ENCODE data around the gene ETS1.

The ETS1 gene

DNA sequence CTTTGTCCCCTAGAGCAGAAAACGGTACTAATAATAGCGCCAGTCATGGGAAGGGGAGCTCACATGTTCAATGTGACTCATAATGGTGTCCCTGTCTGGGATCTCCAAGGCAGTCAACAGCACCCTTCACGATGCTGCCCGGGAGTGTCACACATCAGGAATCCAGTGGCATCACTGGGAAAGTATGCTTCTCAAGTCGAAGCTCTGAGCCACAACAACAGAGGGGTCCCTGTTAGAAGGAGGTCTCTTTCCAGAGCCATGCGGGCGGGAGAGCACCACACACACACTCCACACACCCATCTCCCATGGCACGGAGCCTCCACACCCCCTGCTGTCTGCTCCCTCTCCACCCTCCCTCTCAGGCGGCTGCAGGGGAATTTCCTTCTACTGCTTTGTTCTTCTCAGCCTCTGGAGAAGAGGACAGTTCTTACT lies 119.7 kb downstream of the ETS1 start:
- Histone ChIP-seq H3K9me3 (replicated peaks in 1 of 11) (no peaks in the 10 kb centered on the region), H3K4me1 (peaks cover 7 to 57% (median 16%) of the 10 kb centered on the region in 10 experiments; a peak in 16 of 20 replicates), H4K20me1 (peaks cover 5 to 97% (median 78%) of the 10 kb centered on the region in 11 experiments; a peak in 20 of 22 replicates), H3K4me2 (no peak overlapping the region), H3K36me3 (peaks cover 94 to 100% (median 98%) of the 10 kb centered on the region in 11 experiments), H3K27ac (peak overlapping the region in 1 of 11 experiments; percentile 7; a peak in 1 of 22 replicates), H3K27me3 (no peaks in the 10 kb centered on the region), H3K9ac (no peak overlapping the region), H3K4me3 (no peak overlapping the region)
- TF ChIP-seq Cebpa-rat (IDR thresholded peaks at IDR 0.05) = no peak

DNA sequence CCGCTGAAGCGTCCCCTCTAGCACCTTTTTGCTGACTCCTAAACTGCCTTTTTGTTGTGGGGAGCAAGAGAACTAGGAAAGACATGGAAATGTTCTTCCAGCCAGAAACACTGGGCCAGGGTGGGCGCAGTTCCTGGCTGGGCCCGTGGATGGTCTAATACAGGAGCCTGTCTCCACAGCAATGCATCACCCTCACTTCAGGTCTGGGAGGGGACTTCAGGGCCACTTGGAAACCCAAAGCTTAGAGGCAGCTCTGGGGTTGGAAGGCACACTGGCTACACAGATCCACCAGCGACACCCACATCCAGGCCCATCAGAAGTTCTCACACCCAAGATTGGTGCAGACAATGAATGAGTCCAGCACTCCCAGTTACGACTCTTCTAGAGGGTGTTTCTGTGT lies 120.3 kb downstream of the ETS1 start:
- Histone ChIP-seq H3K9ac (no peak overlapping the region), H3K27ac (peak overlapping the region in 1 of 11 experiments; percentile 7; a peak in 1 of 22 replicates), H3K4me3 (no peak overlapping the region), H3K27me3 (no peaks in the 10 kb centered on the region), H3K36me3 (peaks cover 94 to 100% (median 98%) of the 10 kb centered on the region in 11 experiments), H3K9me3 (replicated peaks in 1 of 11) (no peaks in the 10 kb centered on the region), H4K20me1 (peaks cover 5 to 92% (median 73%) of the 10 kb centered on the region in 11 experiments; a peak in 20 of 22 replicates), H3K4me2 (no peak overlapping the region), H3K4me1 (peaks cover 2 to 52% (median 10%) of the 10 kb centered on the region in 10 experiments; a peak in 12 of 20 replicates)
- TF ChIP-seq Cebpa-rat (IDR thresholded peaks at IDR 0.05) = no peak

DNA sequence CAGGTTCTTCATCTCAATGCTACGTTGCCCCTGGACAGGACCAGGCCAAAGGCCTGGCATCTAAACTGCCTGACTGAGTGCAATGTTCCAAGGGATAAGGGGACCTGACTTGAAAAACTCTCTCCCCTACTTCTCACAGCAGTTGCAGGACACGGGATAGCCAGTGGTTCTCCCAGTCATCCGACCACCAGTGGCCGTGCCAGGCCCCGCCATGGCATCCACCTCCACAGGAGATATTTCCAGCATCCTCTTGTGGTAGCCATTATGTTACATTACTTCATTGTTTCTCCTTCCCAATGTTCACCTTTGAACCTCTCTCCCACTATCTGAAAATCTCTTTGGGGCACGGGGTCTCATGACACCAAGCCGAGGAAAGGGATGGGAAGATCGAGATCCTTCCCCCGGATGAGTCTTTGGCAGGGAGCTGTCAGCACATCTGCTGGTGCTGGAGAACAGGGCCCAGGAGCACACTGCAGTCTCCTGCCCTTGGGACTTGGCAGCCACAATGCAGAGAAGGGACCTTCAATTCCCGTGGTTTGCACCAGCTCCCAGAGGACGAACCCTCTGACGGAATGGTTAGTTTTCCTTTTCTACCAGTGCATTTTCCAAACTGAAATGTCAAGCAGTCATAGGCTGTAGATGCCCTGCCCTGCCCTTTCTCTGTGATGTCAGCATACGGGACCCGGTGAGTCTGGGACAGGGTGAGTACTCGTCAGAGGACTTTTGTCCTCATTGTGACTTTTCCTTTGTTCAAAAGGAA lies 121.2 kb downstream of the ETS1 start:
- no peak overlapping the region for H3K4me2 ChIP-seq
- no peak overlapping the region for H3K27ac ChIP-seq
- TF ChIP-seq Cebpa-rat (IDR thresholded peaks at IDR 0.05) = no peak
- no peaks in the 10 kb centered on the region for H3K27me3 ChIP-seq
- H3K9ac ChIP-seq = no peak overlapping the region
- H3K36me3 ChIP-seq = peaks cover 94 to 100% (median 98%) of the 10 kb centered on the region in 11 experiments
- peaks cover 4 to 82% (median 69%) of the 10 kb centered on the region in 11 experiments; a peak in 20 of 22 replicates for H4K20me1 ChIP-seq
- no peaks in the 10 kb centered on the region for H3K9me3 ChIP-seq (replicated peaks in 1 of 11)
- peaks cover 0 to 42% (median 2%) of the 10 kb centered on the region in 10 experiments; a peak in 9 of 20 replicates for H3K4me1 ChIP-seq
- no peak overlapping the region for H3K4me3 ChIP-seq

DNA sequence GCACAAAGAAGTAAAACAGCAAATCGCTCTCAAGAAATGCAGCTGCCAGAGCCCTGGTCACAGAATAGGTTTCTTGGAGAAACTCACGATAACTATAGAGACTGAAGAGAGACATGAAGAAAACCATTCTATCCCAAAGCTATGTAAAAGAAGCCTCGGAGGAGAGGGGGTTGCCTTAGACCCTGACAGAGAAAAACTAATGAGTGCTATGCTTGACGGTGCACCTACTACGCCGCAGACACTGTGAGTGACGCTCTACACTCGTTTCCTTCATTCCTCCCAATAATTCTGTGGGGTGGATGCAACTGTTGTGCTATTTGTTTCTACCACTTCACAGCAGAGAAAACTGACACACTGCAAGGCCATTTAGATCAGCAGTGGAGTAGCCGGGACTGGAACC lies 121.8 kb downstream of the ETS1 start:
- no peaks in the 10 kb centered on the region for H3K27me3 ChIP-seq
- H3K4me2 ChIP-seq = no peak overlapping the region
- no peak overlapping the region for H3K27ac ChIP-seq
- peaks cover 96 to 100% (median 98%) of the 10 kb centered on the region in 11 experiments for H3K36me3 ChIP-seq
- peaks cover 0 to 42% (median 0%) of the 10 kb centered on the region in 10 experiments; a peak in 5 of 20 replicates for H3K4me1 ChIP-seq
- no peak for TF ChIP-seq Cebpa-rat (IDR thresholded peaks at IDR 0.05)
- H3K9me3 ChIP-seq (replicated peaks in 1 of 11) = no peaks in the 10 kb centered on the region
- H4K20me1 ChIP-seq = peaks cover 0 to 80% (median 70%) of the 10 kb centered on the region in 11 experiments; a peak in 19 of 22 replicates
- no peak overlapping the region for H3K9ac ChIP-seq
- H3K4me3 ChIP-seq = no peak overlapping the region

DNA sequence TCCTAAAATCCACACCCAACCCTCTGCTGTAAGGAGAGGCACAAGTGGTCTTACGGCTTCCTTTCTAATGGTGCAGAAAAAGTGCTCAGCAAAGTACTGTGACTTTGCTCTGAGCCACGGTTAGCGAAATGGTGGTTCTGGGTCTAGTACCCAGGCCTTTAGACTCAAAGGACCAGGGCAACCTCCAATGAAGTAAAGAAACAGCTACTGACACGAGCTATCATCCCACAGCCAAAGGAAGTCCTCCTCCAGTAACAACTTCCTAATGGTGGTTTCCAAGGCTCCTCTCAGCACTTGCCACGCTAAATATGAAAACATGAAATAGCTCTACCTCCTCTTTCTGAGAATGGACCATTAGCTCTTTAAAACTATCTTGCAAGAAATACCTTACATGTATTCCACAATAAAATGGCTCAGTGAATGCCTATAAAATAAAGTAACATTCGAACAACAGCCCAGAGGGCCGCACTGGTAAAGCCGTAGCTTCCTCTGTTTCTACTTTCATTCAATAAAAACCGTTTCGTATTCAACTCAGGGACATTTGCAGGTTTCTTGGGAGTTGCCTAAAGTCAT lies 122.4 kb downstream of the ETS1 start:
- TF ChIP-seq Cebpa-rat (IDR thresholded peaks at IDR 0.05) = no peak
- Histone ChIP-seq H3K4me2 (peak overlapping the region in 2 of 11 experiments; percentile 11 to 17; a peak in 2 of 22 replicates), H3K27me3 (no peaks in the 10 kb centered on the region), H3K9me3 (replicated peaks in 1 of 11) (no peaks in the 10 kb centered on the region), H3K36me3 (peaks cover 98 to 100% (median 100%) of the 10 kb centered on the region in 11 experiments), H3K4me3 (no peak overlapping the region), H3K9ac (no peak overlapping the region), H4K20me1 (peaks cover 0 to 82% (median 70%) of the 10 kb centered on the region in 11 experiments; a peak in 19 of 22 replicates), H3K27ac (no peak overlapping the region), H3K4me1 (peaks cover 0 to 42% (median 0%) of the 10 kb centered on the region in 10 experiments; a peak in 5 of 20 replicates)

DNA sequence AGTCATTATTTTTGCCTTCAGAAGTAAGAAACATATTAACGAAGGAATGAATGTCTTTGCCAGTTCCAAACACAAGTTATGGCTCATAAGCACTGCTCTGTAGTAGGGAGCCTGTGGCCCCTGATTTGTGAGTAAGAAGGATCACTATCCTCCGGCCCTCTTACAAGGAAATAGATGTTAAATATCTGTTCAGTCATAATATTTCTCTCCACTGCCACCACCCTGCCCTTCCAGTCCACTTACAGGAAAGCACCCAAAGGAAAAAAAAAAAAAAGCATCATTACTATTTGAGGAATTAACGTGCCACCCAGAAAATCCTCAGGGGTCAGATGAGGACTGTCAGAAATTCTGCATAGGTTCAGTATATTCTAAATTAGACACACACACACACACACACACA lies 123.4 kb downstream of the ETS1 start:
- H3K9me3 ChIP-seq (replicated peaks in 1 of 11) = no peaks in the 10 kb centered on the region
- H3K27ac ChIP-seq = no peak overlapping the region
- no peak overlapping the region for H3K4me2 ChIP-seq
- no peak overlapping the region for H3K4me3 ChIP-seq
- TF ChIP-seq Cebpa-rat (IDR thresholded peaks at IDR 0.05) = no peak
- peaks cover 97 to 100% (median 100%) of the 10 kb centered on the region in 11 experiments for H3K36me3 ChIP-seq
- H3K27me3 ChIP-seq = no peaks in the 10 kb centered on the region
- H3K9ac ChIP-seq = no peak overlapping the region
- peaks cover 0 to 40% (median 0%) of the 10 kb centered on the region in 10 experiments; a peak in 5 of 20 replicates for H3K4me1 ChIP-seq
- H4K20me1 ChIP-seq = peaks cover 0 to 80% (median 60%) of the 10 kb centered on the region in 11 experiments; a peak in 19 of 22 replicates

DNA sequence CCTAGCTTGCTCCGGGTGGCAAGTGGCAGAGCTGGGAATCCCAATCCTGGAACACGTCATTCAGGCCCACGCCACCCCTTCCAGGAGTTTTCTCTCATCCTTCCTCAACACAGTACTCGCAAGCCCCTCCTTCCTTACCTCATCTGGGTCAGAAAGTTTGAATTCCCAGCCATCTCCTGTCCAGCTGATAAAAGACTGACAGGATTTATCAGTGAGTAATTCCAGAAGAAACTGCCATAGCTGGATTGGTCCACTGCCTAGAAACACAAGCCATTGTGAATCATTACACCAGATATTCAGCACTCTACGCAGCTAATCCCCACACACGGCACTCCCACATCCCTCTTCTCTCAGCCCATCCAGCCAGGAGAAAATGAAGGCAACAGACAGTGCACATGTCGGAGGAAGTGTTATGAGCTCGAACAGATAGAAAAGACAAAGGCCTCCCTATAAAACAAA lies 124.0 kb downstream of the ETS1 start:
- H4K20me1 ChIP-seq = peaks cover 0 to 74% (median 55%) of the 10 kb centered on the region in 11 experiments; a peak in 19 of 22 replicates
- no peak overlapping the region for H3K4me2 ChIP-seq
- peaks cover 95 to 100% (median 99%) of the 10 kb centered on the region in 11 experiments for H3K36me3 ChIP-seq
- no peak overlapping the region for H3K4me3 ChIP-seq
- no peaks in the 10 kb centered on the region for H3K27me3 ChIP-seq
- no peak for TF ChIP-seq Cebpa-rat (IDR thresholded peaks at IDR 0.05)
- H3K9ac ChIP-seq = no peak overlapping the region
- no peaks in the 10 kb centered on the region for H3K9me3 ChIP-seq (replicated peaks in 1 of 11)
- H3K27ac ChIP-seq = no peak overlapping the region
- peaks cover 0 to 34% (median 0%) of the 10 kb centered on the region in 10 experiments; a peak in 5 of 20 replicates for H3K4me1 ChIP-seq

DNA sequence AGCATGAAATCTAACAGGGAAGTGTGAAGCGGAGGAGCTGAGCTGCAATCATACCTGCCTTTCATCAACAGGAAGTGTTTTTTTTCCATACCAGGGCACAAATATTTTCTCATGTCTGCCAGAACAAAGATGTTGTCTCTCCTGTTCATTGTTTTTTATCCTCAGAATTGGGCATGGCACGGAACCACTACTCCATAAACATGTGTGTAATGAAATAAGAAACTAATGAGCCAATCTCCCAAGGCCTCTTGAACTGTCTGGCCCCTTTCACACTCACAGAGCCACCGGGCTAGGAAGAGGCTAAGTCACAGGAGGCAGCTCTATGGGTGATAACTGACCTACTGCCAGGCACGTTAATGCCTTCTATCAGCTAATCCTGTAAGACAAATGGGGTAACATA lies 124.4 kb downstream of the ETS1 start:
- no peaks in the 10 kb centered on the region for H3K27me3 ChIP-seq
- H3K27ac ChIP-seq = no peak overlapping the region
- H4K20me1 ChIP-seq = peaks cover 0 to 69% (median 50%) of the 10 kb centered on the region in 11 experiments; a peak in 19 of 22 replicates
- peaks cover 96 to 100% (median 99%) of the 10 kb centered on the region in 11 experiments for H3K36me3 ChIP-seq
- TF ChIP-seq Cebpa-rat (IDR thresholded peaks at IDR 0.05) = no peak
- no peak overlapping the region for H3K4me3 ChIP-seq
- H3K4me2 ChIP-seq = no peak overlapping the region
- H3K4me1 ChIP-seq = peaks cover 0 to 29% (median 0%) of the 10 kb centered on the region in 10 experiments; a peak in 5 of 20 replicates
- no peak overlapping the region for H3K9ac ChIP-seq
- H3K9me3 ChIP-seq (replicated peaks in 1 of 11) = no peaks in the 10 kb centered on the region

DNA sequence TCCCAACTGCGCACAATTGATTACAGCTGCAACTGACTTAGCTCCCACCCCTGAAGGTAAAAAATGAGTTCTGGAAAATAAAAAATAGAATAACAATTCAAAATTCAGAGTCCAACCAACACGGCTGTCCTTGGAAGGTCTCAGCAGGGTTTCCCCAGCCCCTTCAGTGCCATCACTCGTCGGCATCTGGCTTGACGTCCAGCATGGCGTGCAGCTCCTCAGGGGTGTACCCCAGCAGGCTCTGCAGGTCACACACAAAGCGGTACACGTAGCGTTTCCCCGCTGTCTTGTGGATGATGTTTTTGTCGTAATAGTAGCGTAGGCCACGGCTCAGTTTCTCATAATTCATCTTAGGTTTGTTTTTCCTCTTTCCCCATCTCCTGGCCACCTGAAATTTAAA lies 125.2 kb downstream of the ETS1 start:
- Histone ChIP-seq H3K27ac (no peak overlapping the region), H3K36me3 (peaks cover 96 to 100% (median 99%) of the 10 kb centered on the region in 11 experiments), H3K9ac (no peak overlapping the region), H3K4me3 (no peak overlapping the region), H3K27me3 (no peaks in the 10 kb centered on the region), H3K4me2 (no peak overlapping the region), H3K4me1 (peaks cover 0 to 22% (median 0%) of the 10 kb centered on the region in 10 experiments; a peak in 5 of 20 replicates), H3K9me3 (replicated peaks in 1 of 11) (no peaks in the 10 kb centered on the region), H4K20me1 (peaks cover 0 to 62% (median 43%) of the 10 kb centered on the region in 11 experiments; a peak in 19 of 22 replicates)
- no peak for TF ChIP-seq Cebpa-rat (IDR thresholded peaks at IDR 0.05)
